Mucosa of gallbladder (tissue), 1 donor: Measurements from ENCODE around the gene CD244. TPM values are rescaled to one million over a fixed set of nuclear protein-coding genes. Genes with fewer than 3 reads are reported as not detected.
A peak's percentile ranks its signal among the peaks of the same experiment; 100 is the strongest.
"Not testable (repeated sequence)": the region's sequence is repeated elsewhere in the genome, so short reads cannot be mapped to it uniquely, and the experiment has no call there.

Experiments
- DNase-seq: peaks from one replicate; pipeline ENCODE4 v3.0.0-alpha.2; 2020; ENCODE audit warnings: low spot score
- total RNA-seq: library from RNA; stranded (reverse); gene quantifications from one replicate; pipeline ENCODE4 v1.2.1, GENCODE V29; 2021
- donor health status: DM: no; HTN: no; CAD: no.

Gene CD244
- total RNA-seq, 1 donor from 2014 or later, result 1.5 TPM

DNA sequence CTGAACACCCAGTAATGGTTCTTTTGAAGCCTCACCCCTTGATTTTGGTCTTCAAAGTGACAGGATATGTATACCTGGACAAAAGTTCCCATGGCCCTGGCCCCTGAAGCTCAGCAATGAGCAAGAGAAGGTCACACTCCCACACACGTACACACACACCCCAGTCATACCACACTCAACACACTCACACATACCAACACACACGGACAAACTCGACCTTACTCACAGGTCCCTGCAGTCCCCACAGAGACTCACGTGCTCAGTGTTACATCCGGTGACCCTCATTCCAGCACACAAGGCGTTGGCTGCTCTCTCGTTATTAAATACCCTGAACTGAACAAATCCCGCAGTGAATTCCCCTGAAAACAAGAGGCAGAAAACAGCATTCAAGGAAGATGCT is 16.4 kb upstream of the CD244 start:
- DNase-seq, result no peak

DNA sequence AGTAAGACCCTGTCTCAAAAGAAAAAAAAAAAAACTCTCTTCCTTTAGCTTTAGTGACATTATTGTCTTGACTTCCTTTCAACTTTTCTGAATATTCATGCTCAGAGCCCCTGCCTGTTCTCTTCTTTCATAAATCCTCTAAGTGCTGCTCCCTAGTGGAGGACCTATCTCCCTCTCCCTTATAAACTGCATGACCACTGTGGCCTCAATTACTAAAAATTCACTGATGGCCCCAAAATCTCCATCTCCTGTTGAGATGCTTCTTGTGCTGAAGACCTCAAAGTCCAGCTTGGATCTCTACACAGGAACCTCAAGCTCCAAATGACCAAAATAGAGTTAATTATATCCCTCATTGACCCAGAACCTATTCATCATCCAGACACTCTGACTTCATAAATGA is 14.5 kb upstream of the CD244 start:
- no peak for DNase-seq

DNA sequence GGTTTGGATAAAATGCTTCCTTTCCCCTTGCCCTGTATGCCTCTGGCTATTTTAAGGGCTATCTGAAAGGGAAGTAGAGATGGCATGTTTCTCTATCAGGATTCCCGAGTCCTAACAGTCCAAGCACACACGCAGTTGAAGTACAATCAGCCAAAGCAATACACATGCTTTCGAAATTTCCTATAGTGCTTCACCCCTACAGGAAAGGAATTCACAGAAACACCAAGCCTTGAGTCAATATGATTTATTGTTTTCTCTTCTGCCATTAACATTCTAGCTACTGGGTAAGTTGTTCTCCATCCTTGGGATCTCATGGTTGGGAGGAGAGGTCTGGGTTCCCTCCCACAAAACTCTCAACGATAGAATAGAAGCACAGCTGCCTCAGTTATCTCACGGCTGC is 13.6 kb upstream of the CD244 start:
- no peak for DNase-seq

DNA sequence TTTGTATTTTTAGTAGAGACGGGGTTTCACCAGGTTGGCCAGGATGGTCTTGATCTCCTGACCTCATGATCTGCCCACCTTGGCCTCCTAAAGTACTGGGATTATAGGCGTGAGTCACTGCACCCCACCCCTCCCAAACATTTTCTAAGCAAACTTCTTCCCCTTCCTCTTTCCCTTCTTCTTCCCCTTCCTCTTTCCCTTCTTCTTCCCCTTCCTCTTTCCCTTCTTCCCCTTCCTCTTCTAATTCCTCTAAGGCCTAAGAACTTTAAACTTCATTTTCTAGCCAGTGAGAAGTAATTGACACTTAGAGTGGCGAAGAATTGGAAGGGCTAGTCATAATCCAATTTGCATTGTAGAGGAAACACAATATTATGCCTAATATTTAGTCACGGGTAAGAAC is 12.9 kb upstream of the CD244 start:
- DNase-seq, result not testable (repeated sequence)

DNA sequence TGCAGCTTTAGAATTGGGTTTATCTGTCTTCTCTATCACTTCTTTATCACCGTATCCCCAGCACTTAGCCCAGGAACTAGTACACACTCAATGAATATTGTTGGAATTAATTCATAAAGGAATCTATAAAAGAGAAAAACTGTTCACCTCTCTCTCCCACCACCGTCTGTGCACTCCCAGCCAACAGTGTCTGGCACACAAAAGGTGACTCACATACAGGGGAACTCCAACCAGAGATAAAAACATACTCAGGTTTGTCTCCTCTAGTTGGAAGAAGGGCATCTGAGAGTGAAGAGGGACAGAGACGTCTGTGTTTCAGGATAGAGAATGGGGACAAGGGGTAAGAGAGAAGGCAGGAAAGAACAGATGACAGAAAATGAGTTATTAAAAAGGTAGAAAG is 12.2 kb upstream of the CD244 start:
- DNase-seq, result no peak

DNA sequence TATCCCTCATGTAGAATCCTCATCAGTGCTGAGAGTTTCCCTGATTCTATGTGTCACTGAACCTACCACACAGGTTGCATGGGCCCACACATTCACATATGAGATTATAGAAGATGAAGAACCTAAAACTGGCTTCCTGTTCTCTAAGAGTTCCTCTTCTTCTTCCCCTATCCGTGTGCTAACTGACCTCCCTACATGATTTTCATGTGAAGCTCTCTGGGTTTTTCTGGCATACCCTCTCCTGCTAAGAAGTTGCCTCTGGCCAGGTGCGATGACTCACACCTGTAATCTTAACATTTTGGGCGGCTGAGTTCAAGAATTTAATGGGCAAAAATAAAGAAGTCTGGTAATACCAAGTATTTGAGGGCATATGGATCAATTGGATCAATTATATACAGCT is 5.5 kb upstream of the CD244 start:
- no peak for DNase-seq

DNA sequence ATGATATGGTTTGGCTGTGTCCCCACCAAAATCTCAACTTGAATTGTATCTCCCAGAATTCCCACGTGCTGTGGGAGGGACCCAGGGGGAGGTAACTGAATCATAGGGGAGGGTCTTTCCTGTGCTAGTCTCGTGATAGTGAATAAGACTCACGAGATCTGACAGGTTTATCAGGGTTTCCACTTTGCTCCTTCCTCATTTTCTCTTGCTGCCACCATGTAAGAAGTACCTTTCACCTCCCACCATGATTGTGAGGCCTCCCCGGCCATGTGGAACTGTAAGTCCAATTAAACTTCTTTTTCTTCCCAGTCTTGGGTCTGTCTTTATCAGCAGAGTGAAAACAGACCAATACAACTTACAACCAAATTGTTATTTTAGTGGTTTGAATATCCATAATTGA is 5.0 kb upstream of the CD244 start:
- not testable (repeated sequence) for DNase-seq

DNA sequence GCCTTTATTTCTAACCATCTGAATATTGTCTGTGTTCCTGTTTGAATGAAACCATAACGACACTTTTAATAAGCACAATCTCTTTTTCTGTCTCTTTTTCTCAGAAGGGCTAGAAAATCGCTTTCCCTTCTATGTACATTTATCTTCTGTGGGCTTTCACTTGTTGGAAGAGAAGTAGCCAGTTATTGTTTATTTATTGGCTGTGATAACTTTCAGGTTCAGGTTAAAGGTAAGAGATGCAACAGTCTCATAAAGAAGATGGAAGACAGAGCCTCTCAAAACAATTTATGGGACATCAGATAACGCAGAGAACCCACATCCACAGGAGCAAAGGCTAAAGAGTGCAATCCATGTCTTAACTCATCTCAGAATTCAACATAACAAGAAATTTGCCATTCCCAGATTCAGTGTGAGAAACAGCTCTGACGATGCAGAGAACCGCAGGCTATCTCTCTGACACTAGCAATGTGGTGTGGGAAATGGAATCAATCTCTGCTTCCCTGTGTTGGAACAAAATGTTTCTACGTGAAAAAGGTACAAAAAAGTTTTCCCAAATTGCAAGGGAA is 4.1 kb upstream of the CD244 start:
- no peak for DNase-seq

DNA sequence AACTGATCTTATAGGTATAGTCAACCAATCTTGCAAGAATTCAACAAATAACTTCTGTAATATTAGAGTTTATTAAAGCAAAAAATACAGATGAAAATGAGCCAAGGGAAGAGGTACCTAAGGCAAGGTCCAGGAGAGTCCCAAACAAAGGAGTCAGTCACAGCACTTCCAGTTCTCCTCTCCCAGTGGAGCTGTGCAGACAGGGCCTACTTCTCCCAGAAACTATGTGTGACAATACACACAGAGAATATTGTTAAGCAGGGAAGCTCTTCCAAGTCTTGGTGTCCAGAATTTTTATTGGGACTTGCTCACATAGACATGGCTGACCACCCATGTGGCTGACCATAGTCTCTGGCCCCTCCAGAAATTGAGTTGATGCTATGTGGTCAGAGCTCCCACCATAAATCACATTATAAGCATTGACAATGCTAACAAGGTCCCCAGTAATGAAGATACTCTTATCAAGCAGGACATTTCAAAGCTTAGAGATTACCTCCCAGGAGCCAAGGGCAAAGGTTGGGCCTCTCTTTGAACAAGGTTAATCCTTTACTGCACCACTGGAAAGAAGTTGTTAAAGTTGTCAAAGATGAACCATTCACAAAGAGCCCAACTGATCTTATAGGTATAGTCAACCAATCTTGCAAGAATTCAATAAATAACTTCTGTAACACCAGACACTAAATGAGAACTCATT is 3.5 kb upstream of the CD244 start:
- no peak for DNase-seq

DNA sequence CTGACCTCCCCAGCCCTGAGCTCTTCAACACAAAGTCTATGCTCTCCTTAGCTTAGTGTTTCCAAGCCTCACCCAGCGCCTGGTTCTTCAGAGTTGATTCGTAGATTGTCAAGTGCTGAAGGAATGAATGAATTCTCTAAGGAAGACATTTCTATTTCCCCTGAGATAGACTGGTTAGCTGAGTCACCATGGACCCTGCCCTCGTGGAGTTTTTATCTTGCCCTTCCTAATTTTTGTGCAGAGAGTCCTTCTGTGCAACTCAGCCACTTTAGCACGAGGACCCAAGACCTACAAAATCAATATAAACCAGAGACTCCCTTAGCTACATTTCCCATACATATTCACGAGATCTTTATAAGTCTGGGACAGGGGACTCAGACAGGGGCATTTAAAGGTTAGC is 2.6 kb upstream of the CD244 start:
- DNase-seq, result no peak

DNA sequence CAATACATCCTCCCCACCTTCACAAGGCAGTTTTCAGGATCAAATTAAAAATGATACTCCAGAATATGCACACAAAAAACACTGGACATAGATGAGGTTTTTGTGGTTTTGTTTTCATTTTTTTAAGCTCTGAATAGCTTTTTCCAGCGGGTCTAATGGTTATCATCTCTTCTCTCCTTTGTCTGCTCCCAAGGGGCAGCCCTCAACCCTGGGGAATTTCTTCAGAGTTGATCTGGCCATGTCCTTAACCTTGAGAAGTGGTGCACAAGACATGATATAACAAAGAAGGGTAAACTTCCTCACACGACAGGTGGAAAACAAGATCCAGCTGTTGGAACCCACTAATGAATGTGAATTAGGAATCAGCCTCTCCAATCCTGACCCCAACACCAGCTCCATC is 1.5 kb upstream of the CD244 start:
- DNase-seq, result no peak

DNA sequence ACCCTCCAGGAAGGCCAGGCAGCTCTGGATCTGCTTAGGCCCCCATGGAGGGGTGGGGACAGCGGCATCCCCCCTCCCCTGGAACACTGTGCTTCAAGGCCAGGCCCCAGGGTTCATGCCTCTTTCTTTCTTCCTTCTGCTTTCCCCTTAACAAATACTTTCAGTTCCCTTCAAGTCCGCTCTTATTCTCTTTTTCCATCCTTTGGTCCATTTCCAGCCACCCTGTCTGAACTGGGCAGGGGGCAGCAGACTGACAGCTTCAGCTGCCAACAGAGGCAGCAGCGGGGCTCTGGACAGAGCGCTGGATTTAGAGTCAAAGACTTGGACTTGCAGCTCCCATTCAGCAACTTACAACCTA is 1.1 kb upstream of the CD244 start:
- no peak for DNase-seq

DNA sequence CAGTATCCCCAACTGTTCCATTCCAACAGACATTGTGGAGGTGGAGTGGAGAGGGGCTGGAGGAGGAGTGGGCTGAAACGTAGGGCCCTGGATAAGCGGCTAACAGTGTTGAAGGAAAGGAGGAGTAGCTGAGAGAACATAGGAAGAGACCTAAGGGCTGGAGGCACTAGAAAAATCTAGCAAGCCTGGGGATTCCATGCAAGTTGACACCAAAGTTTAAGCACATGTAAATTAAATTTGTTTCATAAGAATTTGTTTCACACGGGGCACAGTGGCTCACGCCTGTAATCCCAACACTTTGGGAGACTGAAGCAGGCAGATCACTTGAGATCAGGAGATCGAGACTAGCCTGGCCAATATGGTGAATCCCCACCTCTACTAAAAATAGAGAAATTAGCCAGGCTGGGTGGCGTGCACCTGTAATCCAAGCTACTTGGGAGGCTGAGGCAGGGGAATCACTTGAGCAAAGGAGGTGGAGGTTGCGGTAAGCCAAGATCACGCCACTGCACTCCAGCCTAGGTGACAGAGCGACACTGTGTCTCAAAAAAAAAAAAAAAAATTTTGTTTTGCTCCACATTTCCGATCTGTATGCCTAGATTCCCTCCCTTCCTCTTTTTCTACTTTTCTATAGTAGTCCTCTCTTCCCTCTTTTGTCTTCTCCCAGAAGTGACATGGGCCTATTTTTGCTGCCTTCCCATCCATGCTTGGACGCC is 530 bp upstream of the CD244 start:
- DNase-seq, result no peak

DNA sequence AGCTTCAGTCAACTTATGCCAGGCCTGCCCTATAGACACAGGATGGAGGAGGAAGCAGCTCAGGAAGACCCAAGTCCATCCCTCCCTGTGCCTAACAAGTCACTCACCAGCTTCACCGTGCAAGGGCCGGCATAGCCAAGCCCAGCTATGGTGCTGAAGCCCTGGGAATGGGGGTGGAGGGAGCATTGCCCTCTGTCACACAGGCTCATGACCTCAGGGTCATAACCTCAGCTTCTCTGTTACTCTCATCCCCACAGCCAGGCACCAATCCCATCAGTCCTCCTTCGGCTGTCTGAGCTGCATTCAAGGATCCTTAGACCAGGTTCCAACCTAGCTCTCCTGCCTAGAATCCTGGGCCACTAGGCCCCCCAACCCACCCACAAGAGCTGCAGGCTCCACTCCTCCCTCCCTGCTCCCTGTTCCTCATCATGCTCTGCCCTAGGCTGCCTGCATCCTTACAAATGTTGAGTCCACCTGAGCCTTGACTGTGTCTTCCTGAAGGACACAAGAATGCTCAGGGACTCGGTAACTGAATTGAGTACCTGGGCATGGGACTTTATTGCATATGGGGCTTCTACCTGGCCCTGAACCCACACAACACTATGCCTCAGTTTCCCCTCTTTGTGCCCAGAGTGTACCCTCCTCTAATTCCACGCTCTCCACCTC is 1.7 kb downstream of the CD244 start:
- DNase-seq, result no peak

DNA sequence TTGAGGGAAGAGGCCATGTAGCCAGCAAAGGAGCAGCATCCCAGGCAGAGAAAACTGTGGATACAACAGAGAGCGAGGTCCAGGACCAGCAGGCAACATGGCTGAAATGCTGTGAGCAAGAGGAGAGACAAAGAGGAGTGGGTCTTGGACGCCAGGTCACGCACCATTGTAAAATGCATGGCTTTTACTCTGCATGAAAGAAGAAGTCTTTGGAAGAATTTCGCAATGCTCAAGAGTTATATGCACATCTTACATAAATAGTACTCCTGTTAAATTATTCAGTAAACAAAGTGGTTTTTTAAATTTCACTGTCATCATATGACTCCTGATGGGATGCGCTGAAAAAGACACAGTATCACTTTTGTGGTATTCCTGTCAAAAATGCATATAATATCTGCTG is 3.5 kb downstream of the CD244 start:
- no peak for DNase-seq

DNA sequence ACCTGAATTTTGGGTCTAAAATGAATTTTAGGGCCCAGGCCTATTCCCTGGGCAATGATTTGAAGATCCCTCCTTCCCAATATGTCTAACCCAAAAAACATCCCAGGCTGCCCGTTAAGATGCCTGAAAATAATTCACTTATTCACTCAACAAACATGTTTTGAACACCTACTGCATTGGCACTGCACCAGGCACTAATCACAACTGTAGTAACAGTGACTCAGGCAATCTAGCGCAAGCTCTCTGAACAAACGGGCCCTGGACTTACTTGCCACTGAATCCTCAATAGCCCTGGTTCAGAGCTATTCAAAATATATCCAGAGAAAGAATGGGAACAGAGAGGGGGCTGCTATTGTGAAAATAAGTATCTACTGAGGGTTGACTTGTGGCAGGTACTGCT is 4.2 kb downstream of the CD244 start:
- no peak for DNase-seq

DNA sequence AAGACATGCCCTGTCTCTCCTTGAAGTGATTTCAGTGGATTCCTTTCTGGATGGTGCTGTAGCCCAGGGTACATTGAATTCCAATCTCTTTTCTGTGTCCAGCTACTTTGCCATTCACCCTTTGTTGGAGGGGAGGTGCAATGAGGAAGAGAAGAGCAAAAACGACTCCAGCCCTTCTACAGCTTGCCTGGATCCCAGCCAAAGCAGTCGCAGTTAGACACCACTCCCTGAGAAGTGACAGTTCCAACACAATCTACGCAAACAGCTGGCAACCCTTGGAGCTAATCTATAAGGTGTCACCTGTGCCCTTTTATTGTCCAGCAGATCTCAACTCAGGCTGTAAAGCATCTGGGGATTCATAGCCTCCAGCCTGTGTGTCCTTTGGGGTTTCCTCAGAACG is 4.6 kb downstream of the CD244 start:
- peak; percentile 25 for DNase-seq

DNA sequence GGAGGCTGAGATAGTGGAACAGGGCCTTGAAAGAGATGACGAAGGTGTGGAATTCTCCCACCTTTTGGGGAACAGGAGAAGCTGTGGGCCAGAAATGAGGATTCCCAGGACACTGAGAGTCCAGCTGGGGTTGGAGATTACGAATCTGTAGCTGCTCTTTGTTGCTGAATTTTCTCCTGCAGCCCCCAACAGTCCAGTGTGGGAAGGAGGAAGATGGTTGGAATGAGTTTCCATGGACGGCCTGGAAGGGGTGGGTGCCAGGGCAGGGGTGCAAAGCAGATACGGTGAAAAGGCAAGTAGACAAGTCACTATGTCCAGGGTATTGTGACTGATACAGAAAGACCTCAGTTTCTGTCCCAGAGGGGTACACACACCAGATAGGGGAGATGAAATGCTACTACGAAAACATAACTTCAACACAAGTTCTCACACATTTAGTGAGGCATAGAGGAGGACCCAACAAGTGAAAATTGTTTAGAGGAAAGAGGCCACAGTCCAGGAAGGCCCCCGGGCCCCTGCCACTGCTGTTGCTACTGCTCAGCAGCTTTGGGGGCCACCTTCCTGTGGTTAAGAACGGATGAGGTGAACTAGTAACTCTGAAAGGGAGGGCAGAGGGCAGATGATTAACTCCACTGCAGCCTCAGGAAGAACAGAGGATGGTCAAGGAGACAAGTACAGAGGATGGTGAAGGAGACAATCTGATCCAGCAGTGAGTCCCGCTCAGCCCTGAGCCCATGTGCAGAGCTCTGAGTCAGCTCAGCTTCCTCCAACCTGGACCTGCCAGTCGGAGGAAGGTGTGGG is 7.3 kb downstream of the CD244 start:
- DNase-seq, result no peak

DNA sequence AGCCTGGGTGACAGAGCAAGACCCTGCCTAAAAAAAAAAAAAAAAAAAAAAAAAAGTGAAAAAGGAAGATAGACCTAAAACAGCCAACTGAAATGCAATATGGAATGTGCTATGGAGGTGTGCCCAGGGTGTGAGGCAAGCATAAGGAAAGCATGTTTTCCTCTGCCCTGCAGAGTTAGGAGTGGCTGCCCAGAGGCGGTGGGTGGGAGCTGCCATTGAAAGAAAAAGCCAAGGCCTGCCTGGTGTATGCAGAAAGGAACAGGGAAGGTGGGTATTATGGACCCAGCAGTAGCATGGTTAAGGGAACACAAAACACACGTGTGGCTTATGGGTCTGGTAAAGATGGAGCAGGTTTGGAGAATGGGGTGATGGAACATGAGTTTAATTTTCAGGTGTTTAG is 8.9 kb downstream of the CD244 start:
- no peak for DNase-seq

DNA sequence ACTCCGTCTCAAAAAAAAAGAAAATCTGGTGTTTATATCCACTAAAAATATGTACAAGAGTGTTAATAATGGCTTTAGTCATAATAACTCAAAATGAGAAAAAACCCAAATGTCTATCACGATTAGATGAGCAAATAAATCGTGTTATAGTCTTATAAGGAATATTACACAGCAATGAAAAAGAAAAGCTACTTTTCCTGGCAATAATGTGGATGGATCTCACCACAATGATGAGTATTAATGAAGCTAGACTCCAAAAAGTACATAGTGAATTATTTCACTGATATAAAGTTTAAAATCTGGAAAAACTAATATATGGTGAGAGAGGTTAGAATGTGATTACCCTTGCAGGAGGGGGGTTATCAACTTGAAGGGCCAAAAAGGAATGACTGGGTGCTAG is 9.7 kb downstream of the CD244 start:
- DNase-seq, result no peak

DNA sequence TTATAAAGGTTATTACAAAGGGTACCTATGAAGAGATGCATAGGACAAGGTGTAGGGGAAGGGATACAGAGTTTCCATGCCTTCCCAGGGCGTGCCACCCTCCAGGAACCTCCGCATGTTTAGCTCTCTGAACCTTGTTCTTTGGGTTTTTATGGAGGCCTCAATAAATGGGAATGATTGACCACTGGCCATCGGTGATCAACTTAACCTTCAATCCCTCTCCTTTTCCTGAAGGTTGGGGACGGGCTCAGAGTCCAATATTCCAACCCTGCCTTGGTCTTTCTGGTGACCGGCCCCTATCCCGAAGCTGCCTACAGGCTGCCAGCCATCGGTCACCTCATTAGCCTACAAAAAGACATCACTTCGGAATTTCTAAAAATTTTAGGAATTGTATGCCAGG is 11.7 kb downstream of the CD244 start:
- no peak for DNase-seq

DNA sequence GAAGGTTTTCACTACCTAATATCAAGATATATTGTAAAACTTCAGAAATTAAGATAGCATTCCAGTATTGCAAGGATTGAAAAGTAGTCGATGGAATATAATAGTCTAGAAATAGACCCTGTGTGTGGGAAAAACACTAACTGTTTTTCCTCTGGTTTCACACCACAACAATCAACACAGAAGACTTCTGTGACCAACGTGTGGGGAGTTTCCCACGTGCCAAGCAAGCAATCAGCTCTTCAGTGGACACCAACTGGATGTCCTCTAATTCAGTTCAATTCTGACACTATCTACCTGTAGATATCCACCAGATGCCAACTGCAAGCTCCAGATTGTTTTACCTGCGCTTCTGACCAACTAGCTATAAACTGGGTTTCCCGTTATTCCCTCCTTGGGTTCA is 12.1 kb downstream of the CD244 start:
- no peak for DNase-seq
